RKO (cell line): Measurements from ENCODE around the gene AP4S1.
"Not testable (repeated sequence)": the region's sequence is repeated elsewhere in the genome, so short reads cannot be mapped to it uniquely, and the experiment has no call there.

ENCODE experiments used
- DNase-seq: peaks from one replicate; pipeline ENCODE4 v3.0.0-alpha.2; 2016; ENCODE audit warnings: low spot score

AP4S1 gene

GRCh38 chr14:31009836-31010574 lies 15.4 kb upstream of the AP4S1 start:
- no peak for DNase-seq

GRCh38 chr14:31010935-31011334 lies 14.5 kb upstream of the AP4S1 start:
- no peak for DNase-seq

GRCh38 chr14:31013841-31014240 lies 11.6 kb upstream of the AP4S1 start:
- DNase-seq, result no peak

- no peak for DNase-seq
These were observed 7.3 kb upstream of the AP4S1 start for GRCh38 chr14:31018057-31018645.

- no peak for DNase-seq
These were observed 4.4 kb upstream of the AP4S1 start for GRCh38 chr14:31020834-31021575.

GRCh38 chr14:31021576-31021949 lies 3.9 kb upstream of the AP4S1 start:
- DNase-seq, result no peak

- DNase-seq, result no peak
These were observed 3.1 kb upstream of the AP4S1 start for GRCh38 chr14:31022386-31022785.

- peak; percentile 12 for DNase-seq
These were observed 1.4 kb upstream of the AP4S1 start for GRCh38 chr14:31024010-31024480.

- DNase-seq, result peak; percentile 79
These were observed 677 bp upstream of the AP4S1 start for GRCh38 chr14:31024577-31025366.

GRCh38 chr14:31026077-31026449 lies 614 bp downstream of the AP4S1 start, which contains the start of gene STRN3:
TSS of gene STRN3 (minus strand) at chr14:31026379. CDS start at chr14:31026185, 194 bp downstream.
- no peak for DNase-seq

- DNase-seq, result peak; percentile 96
These were observed 1.2 kb downstream of the AP4S1 start for GRCh38 chr14:31026450-31027235.

- no peak for DNase-seq
These were observed 2.4 kb downstream of the AP4S1 start for GRCh38 chr14:31027847-31028246.

GRCh38 chr14:31029016-31029970 lies 3.8 kb downstream of the AP4S1 start:
- no peak for DNase-seq

- no peak for DNase-seq
These were observed 5.0 kb downstream of the AP4S1 start for GRCh38 chr14:31030469-31030868.

GRCh38 chr14:31036552-31036951 lies 11.1 kb downstream of the AP4S1 start:
- DNase-seq, result no peak

GRCh38 chr14:31037709-31038221 lies 12.3 kb downstream of the AP4S1 start:
- DNase-seq, result no peak

GRCh38 chr14:31038521-31039166 lies 13.2 kb downstream of the AP4S1 start:
- DNase-seq, result no peak

- DNase-seq, result no peak
These were observed 16.9 kb downstream of the AP4S1 start for GRCh38 chr14:31042300-31042699.

GRCh38 chr14:31042893-31043292 lies 17.4 kb downstream of the AP4S1 start:
- DNase-seq, result not testable (repeated sequence)
